Right lobe of liver (tissue), 6 donors: ENCODE data around the gene TESMIN. TPM values are rescaled to one million over a fixed set of nuclear protein-coding genes. Genes with fewer than 3 reads are reported as not detected.

Experiments
- ATAC-seq, 4 donors: fragments of 200-7000 bp; cut with Tn5 transposase; one replicate each; pipeline ENCODE4 v1.9.1; 2020; ENCODE audit warnings: mild to moderate bottlenecking in 4 of 4, moderate library complexity in 4 of 4
- DNase-seq, 3 donors: peaks; one replicate each; pipeline ENCODE4 v3.0.0-alpha.2; 2020
- H3K27ac ChIP-seq, 3 donors: fragments of 200-600 bp; one replicate each; pipeline ENCODE4 v1.8.0; 2022
- H3K27me3 ChIP-seq, 2 donors: fragments of 200-600 bp; one replicate each; pipeline ENCODE4 v1.8.0; 2022
- H3K36me3 ChIP-seq, 4 donors: fragments of 200-600 bp; sonication (generic) in 1 of 4; one replicate each; pipeline versions ENCODE4 v1.5.1 to v1.8.0; 2017 to 2022; ENCODE audit warnings: control low read depth in 1 of 4
- H3K4me1 ChIP-seq, 4 donors: fragments of 200-600 bp; sonication (generic) in 1 of 4; one replicate each; pipeline versions ENCODE4 v1.5.1 to v1.8.0; 2017 to 2022; ENCODE audit warnings: control low read depth in 1 of 4
- H3K4me3 ChIP-seq, 3 donors: fragments of 200-600 bp; one replicate each; pipeline ENCODE4 v1.8.0; 2022
- H3K9me3 ChIP-seq, 4 donors: fragments of 200-600 bp; sonication (generic) in 1 of 4; one replicate each; pipeline versions ENCODE4 v1.5.1 to v1.8.0; 2017 to 2022; ENCODE audit warnings: control low read depth in 1 of 4
- POLR2A ChIP-seq: fragments of 450-650 bp; IDR thresholded peaks from one replicate; pipeline ENCODE4 v1.6.1; 2017; ENCODE audit warnings: antibody characterized with exemption, mild to moderate bottlenecking
- WGBS: methylation state at CpG from one replicate; pipeline ENCODE4 v1.1.6; 2018; ENCODE audit warnings: low coverage, low lambda C conversion rate; ENCODE audit not compliant: insufficient coverage; ENCODE audit errors: missing lambda C conversion rate; 5-methylcytosine and 5-hydroxymethylcytosine counted together
- intact Hi-C, 2 donors: fragments of 100-400 bp; cut with DNase I; formaldehyde crosslinking; loops; one replicate each; pipeline versions ENCODE4 v1.11.2 to v1.14.1; 2022
- total RNA-seq, 6 experiments: library from RNA; depleted of rRNA in 2 of 6; stranded (reverse); fragments of >200 nt in 2 of 6; fragmentation: NEBNext Ultra II Directional in 3 of 6; extraction: Animal tissue kit (Norgen Biotek cat#: 25700) in 3 of 6; gene quantifications; one replicate each; pipeline versions ENCODE4 v1.1.0 to v1.2.4, GENCODE V29; 2016 to 2023
- TF ChIP-seq, protein P1 (sequence below), 4 donors: fragments of 200-600 bp in 3 of 4; fragments of 450-650 bp in 1 of 4; IDR thresholded peaks; one replicate each; pipeline versions ENCODE4 v1.5.1 to v1.8.0; 2016 to 2022; ENCODE audit warnings: antibody characterized with exemption in 4 of 4, mild to moderate bottlenecking in 2 of 4
- donor health status: DM: no; HTN: yes; CAD: no.
- donor health status: DM: no; HTN: no; CAD: no.
- donor health status: DM: no; HTN: no; CAD: no.
- donor health status: DM: no; HTN: yes; CAD: no.
- donor health status: DM: no; HTN: yes; CAD: no.

Gene TESMIN
- total RNA-seq, 6 experiments from 2014 or later: 0.42 to 1.4 (median 0.80) TPM

DNA sequence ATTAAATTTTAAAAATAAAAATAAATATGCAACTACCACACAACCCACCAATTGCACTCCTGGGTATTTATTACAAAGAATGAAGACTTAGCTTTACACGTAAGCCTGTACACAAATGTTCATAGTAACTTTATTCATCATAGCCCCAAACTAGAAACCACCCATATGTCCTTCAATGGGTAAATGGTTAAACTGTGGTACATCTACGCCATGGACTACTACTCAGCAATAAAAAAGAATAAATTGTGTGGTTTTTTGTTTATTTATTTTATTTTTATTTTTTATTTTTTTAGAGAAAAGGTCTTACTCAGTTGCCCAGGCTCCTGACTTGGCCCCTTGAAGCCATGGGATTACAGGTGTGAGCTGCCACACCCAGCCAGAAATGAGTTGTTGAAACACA, 52.3 kb downstream of the TESMIN start:
- TF ChIP-seq POLR2A: no peak
- TF ChIP-seq, protein P1, sequence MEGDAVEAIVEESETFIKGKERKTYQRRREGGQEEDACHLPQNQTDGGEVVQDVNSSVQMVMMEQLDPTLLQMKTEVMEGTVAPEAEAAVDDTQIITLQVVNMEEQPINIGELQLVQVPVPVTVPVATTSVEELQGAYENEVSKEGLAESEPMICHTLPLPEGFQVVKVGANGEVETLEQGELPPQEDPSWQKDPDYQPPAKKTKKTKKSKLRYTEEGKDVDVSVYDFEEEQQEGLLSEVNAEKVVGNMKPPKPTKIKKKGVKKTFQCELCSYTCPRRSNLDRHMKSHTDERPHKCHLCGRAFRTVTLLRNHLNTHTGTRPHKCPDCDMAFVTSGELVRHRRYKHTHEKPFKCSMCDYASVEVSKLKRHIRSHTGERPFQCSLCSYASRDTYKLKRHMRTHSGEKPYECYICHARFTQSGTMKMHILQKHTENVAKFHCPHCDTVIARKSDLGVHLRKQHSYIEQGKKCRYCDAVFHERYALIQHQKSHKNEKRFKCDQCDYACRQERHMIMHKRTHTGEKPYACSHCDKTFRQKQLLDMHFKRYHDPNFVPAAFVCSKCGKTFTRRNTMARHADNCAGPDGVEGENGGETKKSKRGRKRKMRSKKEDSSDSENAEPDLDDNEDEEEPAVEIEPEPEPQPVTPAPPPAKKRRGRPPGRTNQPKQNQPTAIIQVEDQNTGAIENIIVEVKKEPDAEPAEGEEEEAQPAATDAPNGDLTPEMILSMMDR (IDR thresholded peaks at IDR 0.05): no peak
- 67% methylated on average over 2 of the region's 2 CpGs for WGBS
- no peak for DNase-seq
- no peak for ATAC-seq
- Histone ChIP-seq H3K36me3 (no peaks in the 10 kb centered on the region), H3K27me3 (no peaks in the 10 kb centered on the region), H3K4me1 (no peaks in the 10 kb centered on the region), H3K27ac (no peak overlapping the region), H3K9me3 (no peaks in the 10 kb centered on the region), H3K4me3 (no peak overlapping the region)
- intact Hi-C loops: no loop called here

DNA sequence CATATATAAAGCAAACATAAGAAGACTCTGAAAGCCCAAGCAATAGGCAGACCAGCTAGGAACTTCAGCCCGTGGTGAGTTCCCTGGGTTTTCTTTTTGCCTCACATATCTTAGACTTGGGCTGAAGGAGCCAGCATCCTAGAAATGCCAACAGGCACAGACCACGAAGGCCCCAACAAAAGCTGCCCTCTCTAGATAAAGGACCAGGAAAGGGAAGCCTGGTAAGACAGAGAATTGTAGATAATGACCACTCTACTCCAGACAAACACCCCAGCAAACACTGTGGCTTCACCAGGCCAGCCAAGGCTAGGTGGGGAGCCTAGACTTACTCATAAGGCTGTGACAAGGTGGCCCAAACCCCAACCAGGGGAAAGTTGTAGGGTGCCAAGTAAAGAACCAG, 55.8 kb downstream of the TESMIN start:
- WGBS: 28% methylated on average over 2 of the region's 2 CpGs

DNA sequence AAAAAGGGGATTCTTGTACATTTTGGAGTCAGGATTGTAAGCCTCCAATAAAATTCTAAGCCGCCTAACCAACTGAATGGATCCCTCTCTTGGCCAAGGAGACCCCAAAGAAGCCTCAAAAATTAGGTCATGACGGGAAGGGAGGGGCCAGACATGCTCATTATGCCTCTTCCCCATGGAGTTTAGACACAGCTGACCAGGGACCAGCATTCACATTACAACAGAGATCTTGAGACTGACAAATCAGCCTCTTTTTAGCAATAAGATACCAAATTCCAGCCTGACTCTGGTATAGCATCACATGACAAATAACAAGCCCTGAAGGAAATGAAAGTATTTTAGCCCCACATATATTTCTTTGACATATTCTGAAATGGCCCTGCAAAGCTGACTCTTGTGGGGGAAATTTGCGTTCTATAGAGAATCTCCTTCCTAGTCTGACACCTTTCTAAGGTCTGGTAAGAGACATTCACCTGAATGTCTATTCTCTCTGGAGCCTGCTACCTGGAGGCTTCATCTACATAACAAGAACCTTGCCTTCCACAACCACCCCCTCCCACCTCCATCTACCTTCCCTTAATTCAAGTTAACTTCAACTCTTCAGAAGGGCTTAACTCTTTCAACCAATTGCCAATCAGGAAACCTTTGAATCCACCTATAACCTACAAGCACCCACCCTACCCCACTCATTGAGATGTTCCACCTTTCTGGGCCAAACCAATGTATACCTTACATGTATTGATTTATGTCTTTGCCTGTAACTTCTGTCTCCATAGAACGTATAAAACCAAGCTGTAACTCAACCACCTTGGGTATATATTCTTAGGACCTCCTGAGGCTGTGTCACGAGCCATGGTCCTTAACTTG, 56.7 kb downstream of the TESMIN start:
- Histone ChIP-seq H3K4me3 (no peak overlapping the region), H3K36me3 (no peaks in the 10 kb centered on the region), H3K27ac (no peak overlapping the region), H3K9me3 (no peaks in the 10 kb centered on the region), H3K4me1 (no peaks in the 10 kb centered on the region), H3K27me3 (no peaks in the 10 kb centered on the region)
- TF ChIP-seq, protein P1 (IDR thresholded peaks at IDR 0.05): no peak
- DNase-seq: peak in 1 of 3 donors; percentile 5
- WGBS: 63% methylated on average over 5 of the region's 5 CpGs
- intact Hi-C loops: no loop called here
- no peak for ATAC-seq

More for the DNA sequence above, 55.8 kb downstream of the TESMIN start:
- no peak for DNase-seq
- TF ChIP-seq POLR2A: no peak
- TF ChIP-seq, protein P1 (IDR thresholded peaks at IDR 0.05): no peak
- Histone ChIP-seq H3K27ac (no peak overlapping the region), H3K27me3 (no peaks in the 10 kb centered on the region), H3K4me3 (no peak overlapping the region), H3K9me3 (no peaks in the 10 kb centered on the region), H3K4me1 (no peaks in the 10 kb centered on the region), H3K36me3 (no peaks in the 10 kb centered on the region)
- intact Hi-C loops: no loop called here
- no peak for ATAC-seq

DNA sequence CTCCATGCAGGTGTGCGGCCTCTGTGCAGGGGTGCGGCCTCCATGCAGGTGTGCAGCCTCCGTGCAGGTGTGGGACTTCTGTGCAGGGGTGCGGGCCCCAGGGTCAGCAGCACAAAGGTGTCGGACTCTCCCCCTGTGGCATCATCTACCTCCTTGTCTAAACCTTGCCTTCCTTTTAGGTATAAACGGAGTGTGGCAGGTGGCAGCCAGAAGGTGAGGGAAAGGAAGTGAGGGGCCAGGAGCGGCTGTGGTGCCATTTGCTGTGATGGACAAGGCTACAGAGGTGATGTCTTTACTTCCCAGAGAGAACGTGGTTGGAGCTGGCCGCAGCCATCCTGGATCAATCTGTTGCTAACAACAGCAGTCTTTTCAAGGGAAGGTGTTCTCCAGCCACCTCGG, 57.8 kb downstream of the TESMIN start:
- 36% methylated on average over 1 of the region's 10 CpGs for WGBS
- TF ChIP-seq, protein P1 (IDR thresholded peaks at IDR 0.05): no peak
- no peak for TF ChIP-seq POLR2A
- Histone ChIP-seq H3K4me1 (no peaks in the 10 kb centered on the region), H3K9me3 (no peaks in the 10 kb centered on the region), H3K36me3 (no peaks in the 10 kb centered on the region), H3K27me3 (no peaks in the 10 kb centered on the region), H3K27ac (no peak overlapping the region), H3K4me3 (no peak overlapping the region)
- intact Hi-C loops: no loop called here
- ATAC-seq (no peak), DNase-seq (peak in 1 of 3 donors; percentile 35)
